Measurements from ENCODE around the gene TOP2B.

TOP2B gene

DNA sequence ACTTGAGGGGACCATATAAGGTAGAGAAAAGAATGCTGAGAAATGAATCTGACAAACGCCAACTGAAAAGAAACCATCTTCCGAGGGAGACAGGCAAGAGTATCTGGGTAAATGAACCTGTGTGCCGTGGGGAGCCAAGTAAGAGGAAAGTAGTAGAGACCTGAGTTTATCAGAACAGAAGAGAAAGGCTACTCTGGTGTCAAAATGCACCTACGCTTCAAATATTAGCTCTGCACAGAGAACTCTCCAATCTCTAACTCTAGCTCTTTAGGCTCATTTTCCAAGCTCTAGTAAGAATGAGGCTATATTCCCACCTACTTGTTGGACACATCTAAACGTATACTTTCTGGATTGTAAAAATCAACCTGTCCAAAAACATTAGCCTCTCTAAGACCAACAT lies 53.5 kb downstream of the TOP2B start:
- no peak for DNase-seq (ENCODE audit: low read depth)
- no peak overlapping the region for H3K4me3 ChIP-seq (ENCODE audit: low read depth, low read length)
- TF ChIP-seq, protein P1, sequence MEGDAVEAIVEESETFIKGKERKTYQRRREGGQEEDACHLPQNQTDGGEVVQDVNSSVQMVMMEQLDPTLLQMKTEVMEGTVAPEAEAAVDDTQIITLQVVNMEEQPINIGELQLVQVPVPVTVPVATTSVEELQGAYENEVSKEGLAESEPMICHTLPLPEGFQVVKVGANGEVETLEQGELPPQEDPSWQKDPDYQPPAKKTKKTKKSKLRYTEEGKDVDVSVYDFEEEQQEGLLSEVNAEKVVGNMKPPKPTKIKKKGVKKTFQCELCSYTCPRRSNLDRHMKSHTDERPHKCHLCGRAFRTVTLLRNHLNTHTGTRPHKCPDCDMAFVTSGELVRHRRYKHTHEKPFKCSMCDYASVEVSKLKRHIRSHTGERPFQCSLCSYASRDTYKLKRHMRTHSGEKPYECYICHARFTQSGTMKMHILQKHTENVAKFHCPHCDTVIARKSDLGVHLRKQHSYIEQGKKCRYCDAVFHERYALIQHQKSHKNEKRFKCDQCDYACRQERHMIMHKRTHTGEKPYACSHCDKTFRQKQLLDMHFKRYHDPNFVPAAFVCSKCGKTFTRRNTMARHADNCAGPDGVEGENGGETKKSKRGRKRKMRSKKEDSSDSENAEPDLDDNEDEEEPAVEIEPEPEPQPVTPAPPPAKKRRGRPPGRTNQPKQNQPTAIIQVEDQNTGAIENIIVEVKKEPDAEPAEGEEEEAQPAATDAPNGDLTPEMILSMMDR (IDR thresholded peaks at IDR 0.05; ENCODE audit: low read depth, low read length, missing control alignments): no peak
- in situ Hi-C loops (cut with HindIII; ENCODE audit: low sequenced_read_pairs): no loop called here

DNA sequence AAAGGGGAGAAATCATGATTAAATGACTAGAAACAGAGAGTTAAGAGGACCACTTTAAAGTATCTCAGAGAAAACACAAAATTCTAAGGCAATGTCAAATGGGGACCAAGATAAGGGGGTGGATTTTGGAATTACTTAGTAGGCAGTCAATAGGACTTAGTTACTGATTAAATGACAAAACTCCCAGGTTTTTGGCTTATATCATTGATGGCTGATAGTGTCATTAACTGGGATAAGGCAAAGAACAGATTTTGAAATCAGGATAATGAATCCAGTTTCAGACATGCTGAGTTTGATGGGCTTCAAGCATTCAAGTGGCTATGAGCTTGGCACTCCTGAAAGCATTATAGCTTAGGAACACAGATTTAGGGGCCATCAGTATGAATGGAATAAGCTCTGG lies 53.9 kb downstream of the TOP2B start:
- DNase-seq (ENCODE audit: low read depth): no peak
- in situ Hi-C loops (cut with HindIII; ENCODE audit: low sequenced_read_pairs): no loop called here
- no peak overlapping the region for H3K4me3 ChIP-seq (ENCODE audit: low read depth, low read length)
- TF ChIP-seq, protein P1 (IDR thresholded peaks at IDR 0.05; ENCODE audit: low read depth, low read length, missing control alignments): no peak

DNA sequence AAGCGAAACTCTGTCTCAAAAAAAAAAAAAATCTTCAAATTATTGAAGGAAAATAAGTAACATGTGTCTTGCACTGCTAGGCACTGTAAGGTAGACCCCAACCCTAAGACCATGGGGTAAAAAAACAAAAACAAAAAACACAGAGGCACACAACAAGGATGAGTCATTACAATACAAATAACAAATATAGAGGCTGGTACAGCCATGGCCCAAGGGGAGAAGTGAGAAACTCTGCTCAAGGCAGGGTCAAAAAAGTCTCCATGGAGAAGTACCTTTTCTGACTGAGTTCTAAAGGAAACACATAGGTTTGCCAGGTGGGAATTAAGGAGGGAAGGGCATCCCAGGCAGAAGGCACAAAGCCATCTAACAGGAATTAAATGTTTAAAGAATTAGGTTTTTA lies 54.5 kb downstream of the TOP2B start:
- H3K4me3 ChIP-seq (ENCODE audit: low read depth, low read length): no peak overlapping the region
- TF ChIP-seq, protein P1 (IDR thresholded peaks at IDR 0.05; ENCODE audit: low read depth, low read length, missing control alignments): no peak
- in situ Hi-C loops (cut with HindIII; ENCODE audit: low sequenced_read_pairs): no loop called here
- DNase-seq (ENCODE audit: low read depth): no peak

DNA sequence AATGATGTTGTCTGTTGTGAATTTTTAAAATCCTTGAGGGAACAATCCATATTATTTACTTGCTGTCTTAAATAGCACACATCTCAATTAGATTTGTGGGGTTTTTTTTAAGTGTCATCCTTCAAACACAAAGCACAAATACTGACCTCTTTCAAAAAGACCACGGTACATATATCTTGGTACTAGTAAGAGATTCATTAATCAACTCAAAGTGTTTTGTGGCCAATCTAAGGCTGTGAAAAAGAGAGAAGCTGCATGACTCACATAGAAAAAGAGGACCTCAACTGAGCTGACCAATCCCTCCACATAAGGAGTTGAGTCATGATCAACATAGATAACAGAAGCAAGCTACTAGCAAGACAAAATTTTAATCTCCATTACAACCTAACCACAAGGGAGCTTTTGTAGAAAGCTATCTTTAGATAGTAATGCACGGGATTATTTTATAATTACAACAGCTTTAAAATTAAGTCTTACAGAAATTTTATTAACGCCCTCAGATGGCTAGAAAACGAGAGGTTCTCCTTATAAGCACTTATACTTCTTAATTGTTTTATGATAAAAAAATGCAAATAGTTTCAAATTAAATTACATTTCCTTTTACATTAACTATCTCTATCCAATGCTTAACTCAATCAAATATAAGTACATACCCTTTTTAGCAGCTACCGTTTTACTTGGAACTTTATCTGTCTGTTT lies 60.5 kb downstream of the TOP2B start:
- in situ Hi-C loops (cut with HindIII; ENCODE audit: low sequenced_read_pairs): no loop called here
- TF ChIP-seq, protein P1 (IDR thresholded peaks at IDR 0.05; ENCODE audit: low read depth, low read length, missing control alignments): no peak
- peak; percentile 65 for DNase-seq (ENCODE audit: low read depth)
- H3K4me3 ChIP-seq (ENCODE audit: low read depth, low read length): no peak overlapping the region

DNA sequence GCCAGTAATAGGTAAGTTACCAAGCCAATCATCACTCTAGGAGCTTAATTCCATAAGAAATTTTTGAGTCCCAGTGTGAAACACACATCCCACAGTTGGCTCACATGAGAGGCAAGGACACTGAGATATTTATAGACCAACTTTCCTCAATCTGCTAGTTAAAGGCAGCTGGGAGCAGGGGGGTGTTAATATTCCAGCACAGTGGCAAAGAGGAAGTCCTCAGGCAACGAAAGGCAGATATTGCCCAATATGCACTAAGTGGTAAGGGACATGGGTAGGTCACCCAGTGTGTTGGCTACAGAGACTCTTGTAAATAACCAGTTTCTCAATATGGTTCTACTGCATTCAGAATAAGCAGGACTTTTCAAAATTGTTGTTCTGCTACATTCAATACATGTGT lies 61.0 kb downstream of the TOP2B start:
- H3K4me3 ChIP-seq (ENCODE audit: low read depth, low read length): no peak overlapping the region
- DNase-seq (ENCODE audit: low read depth): no peak
- TF ChIP-seq, protein P1 (IDR thresholded peaks at IDR 0.05; ENCODE audit: low read depth, low read length, missing control alignments): no peak
- in situ Hi-C loops (cut with HindIII; ENCODE audit: low sequenced_read_pairs): no loop called here

DNA sequence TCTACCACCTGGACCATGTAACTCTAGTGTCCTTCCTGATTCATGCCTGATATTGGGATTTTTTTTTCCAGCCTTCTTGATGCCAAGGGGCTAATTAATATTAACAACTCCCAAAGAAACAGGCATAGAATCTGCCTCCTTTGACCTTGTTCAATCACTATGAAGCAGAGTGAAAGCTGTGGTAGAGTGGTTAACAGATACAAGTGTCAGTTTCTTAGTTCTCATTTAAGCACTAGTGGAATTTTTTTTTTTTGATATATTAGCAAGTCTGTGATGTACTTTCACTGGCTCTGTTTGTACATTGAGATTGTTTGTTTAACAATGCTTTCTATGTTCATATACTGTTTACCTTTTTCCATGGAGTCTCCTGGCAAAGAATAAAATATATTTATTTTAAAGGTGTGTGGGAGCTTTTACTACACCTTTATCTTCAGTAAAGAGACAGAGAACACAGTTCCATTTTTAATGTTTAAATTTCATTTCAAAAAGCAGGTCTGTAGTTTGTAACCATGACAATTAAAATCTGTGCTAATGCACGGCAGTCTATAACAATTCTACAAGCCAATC lies 67.1 kb downstream of the TOP2B start:
- H3K4me3 ChIP-seq (ENCODE audit: low read depth, low read length): no peak overlapping the region
- in situ Hi-C loops (cut with HindIII; ENCODE audit: low sequenced_read_pairs): loop anchor here (25.0 kb wide), 1 partner anchor 610 kb away; no protein-coding TSS in a partner anchor
- DNase-seq (ENCODE audit: low read depth): no peak
- TF ChIP-seq, protein P1 (IDR thresholded peaks at IDR 0.05; ENCODE audit: low read depth, low read length, missing control alignments): no peak
